Endothelial cell (in vitro differentiated cells): ENCODE results near the gene CHAD. TPM values are rescaled to one million over a fixed set of nuclear protein-coding genes. Genes with fewer than 3 reads are reported as not detected.

ENCODE experiments used
- DNase-seq: peaks from one replicate; pipeline ENCODE4 v3.0.0; 2021; ENCODE audit warnings: low spot score
- H3K27ac Mint-ChIP-seq: one replicate; pipeline ENCODE4 v1.8.0; 2021; ENCODE audit warnings: mixed read lengths, inconsistent platforms; ENCODE audit not compliant: unreplicated experiment
- H3K27me3 Mint-ChIP-seq: one replicate; pipeline ENCODE4 v1.8.0; 2021; ENCODE audit warnings: mild to moderate bottlenecking, moderate library complexity, mixed read lengths, inconsistent platforms; ENCODE audit not compliant: unreplicated experiment
- H3K36me3 Mint-ChIP-seq: one replicate; pipeline ENCODE4 v1.8.0; 2021; ENCODE audit warnings: mild to moderate bottlenecking, low read depth, mixed read lengths, inconsistent platforms; ENCODE audit not compliant: unreplicated experiment
- H3K4me1 Mint-ChIP-seq: one replicate; pipeline ENCODE4 v1.8.0; 2021; ENCODE audit warnings: mild to moderate bottlenecking, mixed read lengths, inconsistent platforms; ENCODE audit not compliant: unreplicated experiment
- H3K4me3 Mint-ChIP-seq: one replicate; pipeline ENCODE4 v1.8.0; 2021; ENCODE audit warnings: mild to moderate bottlenecking, mixed read lengths, inconsistent platforms; ENCODE audit not compliant: unreplicated experiment
- H3K9me3 Mint-ChIP-seq: one replicate; pipeline ENCODE4 v1.8.0; 2021; ENCODE audit warnings: mixed read lengths, inconsistent platforms; ENCODE audit not compliant: unreplicated experiment
- total RNA-seq: library from RNA; stranded (reverse); fragmentation: NEBNext Ultra II Directional; extraction: Animal tissue kit (Norgen Biotek cat#: 25700); gene quantifications from one replicate; pipeline ENCODE4 v1.2.1, GENCODE V29; 2021; ENCODE audit not compliant: unreplicated experiment
- TF ChIP-seq, protein P1 (sequence below): fragments of 200-600 bp; sonication (generic); IDR thresholded peaks from one replicate; pipeline ENCODE4 v1.5.0; 2021; ENCODE audit warnings: antibody characterized with exemption; ENCODE audit not compliant: unreplicated experiment

The CHAD gene
- total RNA-seq, 1 donor from 2014 or later: not detected

GRCh38 chr17:50499270-50499669 lies 30.6 kb upstream of the CHAD start:
- no peak overlapping the region for H3K27ac Mint-ChIP-seq
- no peak for DNase-seq
- TF ChIP-seq, protein P1, sequence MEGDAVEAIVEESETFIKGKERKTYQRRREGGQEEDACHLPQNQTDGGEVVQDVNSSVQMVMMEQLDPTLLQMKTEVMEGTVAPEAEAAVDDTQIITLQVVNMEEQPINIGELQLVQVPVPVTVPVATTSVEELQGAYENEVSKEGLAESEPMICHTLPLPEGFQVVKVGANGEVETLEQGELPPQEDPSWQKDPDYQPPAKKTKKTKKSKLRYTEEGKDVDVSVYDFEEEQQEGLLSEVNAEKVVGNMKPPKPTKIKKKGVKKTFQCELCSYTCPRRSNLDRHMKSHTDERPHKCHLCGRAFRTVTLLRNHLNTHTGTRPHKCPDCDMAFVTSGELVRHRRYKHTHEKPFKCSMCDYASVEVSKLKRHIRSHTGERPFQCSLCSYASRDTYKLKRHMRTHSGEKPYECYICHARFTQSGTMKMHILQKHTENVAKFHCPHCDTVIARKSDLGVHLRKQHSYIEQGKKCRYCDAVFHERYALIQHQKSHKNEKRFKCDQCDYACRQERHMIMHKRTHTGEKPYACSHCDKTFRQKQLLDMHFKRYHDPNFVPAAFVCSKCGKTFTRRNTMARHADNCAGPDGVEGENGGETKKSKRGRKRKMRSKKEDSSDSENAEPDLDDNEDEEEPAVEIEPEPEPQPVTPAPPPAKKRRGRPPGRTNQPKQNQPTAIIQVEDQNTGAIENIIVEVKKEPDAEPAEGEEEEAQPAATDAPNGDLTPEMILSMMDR: no peak
- H3K27me3 Mint-ChIP-seq: peaks cover 2% of the 10 kb centered on the region
- no peak overlapping the region for H3K4me3 Mint-ChIP-seq
- no peaks in the 10 kb centered on the region for H3K9me3 Mint-ChIP-seq
- peaks cover 5% of the 10 kb centered on the region for H3K4me1 Mint-ChIP-seq
- no peaks in the 10 kb centered on the region for H3K36me3 Mint-ChIP-seq

DNA sequence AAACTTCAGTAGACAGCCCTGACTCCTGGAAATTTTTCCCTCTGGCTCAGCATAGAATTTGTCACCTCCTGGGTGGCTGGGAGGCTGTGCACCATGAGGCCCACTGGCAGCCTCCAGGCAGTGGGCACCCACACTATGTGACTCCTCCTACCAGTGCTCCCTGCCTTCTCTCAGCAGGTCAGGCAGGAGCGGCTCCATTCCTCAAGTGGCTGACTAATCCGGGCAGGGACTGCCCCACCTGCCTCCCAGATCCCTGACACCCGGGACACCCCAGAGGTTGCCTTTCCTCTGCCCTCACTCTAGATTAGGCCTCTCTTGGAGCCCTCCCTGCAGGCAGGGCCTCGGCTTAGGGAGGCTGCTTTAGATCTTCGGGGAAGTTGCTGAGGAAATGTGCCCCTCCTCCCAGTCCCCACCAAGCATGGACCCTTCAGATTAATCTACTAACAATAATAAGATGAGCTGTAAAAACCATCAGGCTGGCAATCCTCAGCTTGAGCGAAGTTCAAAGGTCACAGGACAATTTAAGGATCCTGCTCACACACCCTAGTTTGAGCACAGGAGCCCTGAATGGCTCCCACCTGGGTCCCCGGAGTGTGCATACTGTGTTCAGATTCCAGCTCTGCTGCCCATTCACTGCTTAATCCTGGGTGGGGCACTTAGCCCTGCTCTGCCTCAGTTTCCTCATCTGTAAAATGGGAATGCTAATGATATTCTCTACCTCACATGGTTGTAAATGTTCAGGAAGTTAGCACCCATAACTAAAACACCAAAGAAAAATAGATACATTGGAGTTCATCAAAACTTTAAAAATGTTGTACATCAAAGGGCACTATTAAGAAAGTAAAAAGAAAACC lies 29.6 kb upstream of the CHAD start:
- Mint-ChIP-seq H3K4me3 (peak overlapping the region; percentile 37), H3K36me3 (no peaks in the 10 kb centered on the region), H3K4me1 (no peaks in the 10 kb centered on the region), H3K27me3 (peaks cover 2% of the 10 kb centered on the region), H3K9me3 (no peaks in the 10 kb centered on the region), H3K27ac (no peak overlapping the region)
- TF ChIP-seq, protein P1: no peak
- no peak for DNase-seq

- no peak overlapping the region for H3K4me3 Mint-ChIP-seq
- no peak overlapping the region for H3K27ac Mint-ChIP-seq
- no peaks in the 10 kb centered on the region for H3K4me1 Mint-ChIP-seq
- H3K36me3 Mint-ChIP-seq: no peaks in the 10 kb centered on the region
- H3K9me3 Mint-ChIP-seq: no peaks in the 10 kb centered on the region
- DNase-seq: no peak
- TF ChIP-seq, protein P1: no peak
- peaks cover 2% of the 10 kb centered on the region for H3K27me3 Mint-ChIP-seq
Measured at GRCh38 chr17:50495918-50496317, 27.2 kb upstream of the CHAD start.

DNA sequence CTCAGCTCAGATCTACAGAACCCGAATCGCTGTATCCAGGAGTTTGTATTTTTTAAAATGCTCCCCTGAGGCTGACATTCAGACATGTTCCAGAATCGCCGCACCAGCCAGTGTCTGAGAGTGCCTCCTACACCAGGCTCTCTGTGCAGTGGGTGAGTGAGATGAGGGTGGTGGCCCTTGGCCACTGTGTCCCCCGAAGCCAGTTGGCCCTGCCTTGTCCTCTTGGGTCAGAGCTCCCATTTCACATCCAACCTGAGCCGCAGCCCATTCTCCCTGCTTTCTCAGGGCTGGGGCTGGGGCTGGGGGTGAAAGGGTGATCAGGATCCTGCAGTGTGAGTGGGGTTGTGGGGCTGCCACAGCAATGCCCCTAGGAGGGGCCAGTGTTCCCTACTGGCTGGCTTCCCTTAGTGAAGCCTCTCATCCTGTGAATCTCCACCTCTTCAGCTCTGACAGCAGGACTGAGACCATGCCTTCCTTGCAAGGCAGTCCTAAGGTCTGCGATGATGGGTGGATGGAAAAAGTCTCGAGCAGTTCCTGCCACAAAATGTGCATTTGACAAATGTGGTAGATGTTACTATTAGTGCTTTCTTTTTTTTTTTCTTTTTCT lies 26.6 kb upstream of the CHAD start:
- no peak overlapping the region for H3K4me3 Mint-ChIP-seq

More for the DNA sequence above, 26.6 kb upstream of the CHAD start:
- TF ChIP-seq, protein P1: no peak
- DNase-seq: no peak
- Mint-ChIP-seq H3K27ac (no peak overlapping the region), H3K36me3 (no peaks in the 10 kb centered on the region), H3K9me3 (no peaks in the 10 kb centered on the region), H3K4me1 (no peaks in the 10 kb centered on the region), H3K27me3 (peaks cover 2% of the 10 kb centered on the region)
